PC-9 (cell line): ENCODE data around the gene PRXL2A. TPM values are rescaled to one million over a fixed set of nuclear protein-coding genes. Genes with fewer than 3 reads are reported as not detected.

ENCODE experiments used
- BruUV-seq: library from RNA; stranded (reverse); fragments of 400-500 nt; replicated peaks from 2 replicates; lab custom pipeline; 2021; lab: Mats Ljungman, UMichigan
- CTCF ChIA-PET: fragments of 300-600 bp; sonication (Branson Sonifier 250); formaldehyde crosslinking; loops from one replicate; lab custom pipeline; 2022; ENCODE audit warnings: antibody characterized with exemption; lab: Charles Lee
- POLR2A ChIA-PET: fragments of 300-600 bp; sonication (Branson Sonifier 250); formaldehyde crosslinking; loops from one replicate; lab custom pipeline; 2022; ENCODE audit warnings: antibody characterized with exemption; ENCODE audit not compliant: unreplicated experiment; lab: Charles Lee
- DNase-seq, 2 experiments: peaks; one replicate each; pipeline versions ENCODE4 v3.0.0 to v3.0.0-alpha.2; 2015 to 2022; ENCODE audit warnings: mixed read lengths in 1 of 2
- H2AFZ ChIP-seq: fragments of 200-600 bp; sonication (generic); 2 replicates; pipeline ENCODE4 v1.8.1; 2017; ENCODE audit warnings: antibody characterized with exemption
- H3F3A ChIP-seq: fragments of 200-600 bp; sonication (generic); 2 replicates; pipeline ENCODE4 v1.8.1; 2017; ENCODE audit warnings: antibody characterized with exemption, mild to moderate bottlenecking, low read depth; ENCODE audit not compliant: insufficient read depth
- H3K27ac ChIP-seq: fragments of 200-600 bp; sonication (generic); 2 replicates; pipeline ENCODE4 v1.6.1; 2016; ENCODE audit warnings: mixed run types
- H3K27me3 ChIP-seq: fragments of 200-600 bp; sonication (generic); 2 replicates; pipeline ENCODE4 v1.6.1; 2016; ENCODE audit warnings: low read depth, mixed run types; ENCODE audit not compliant: insufficient read depth
- H3K36me3 ChIP-seq: fragments of 200-600 bp; sonication (generic); 2 replicates; pipeline ENCODE4 v1.6.1; 2016; ENCODE audit warnings: low read depth, mixed run types
- H3K4me1 ChIP-seq: fragments of 200-600 bp; sonication (generic); replicated peaks from 2 replicates; pipeline ENCODE4 v1.6.1; 2016; ENCODE audit warnings: mixed run types; ENCODE audit not compliant: insufficient read depth
- H3K4me2 ChIP-seq: fragments of 200-600 bp; sonication (generic); 2 replicates; pipeline ENCODE4 v1.6.1; 2017; ENCODE audit warnings: mixed run types
- H3K4me3 ChIP-seq: fragments of 200-600 bp; sonication (generic); 2 replicates; pipeline ENCODE4 v1.6.1; 2016; ENCODE audit warnings: mixed run types
- H3K79me2 ChIP-seq: fragments of 200-600 bp; sonication (generic); 2 replicates; pipeline ENCODE4 v1.6.1; 2017; ENCODE audit warnings: low read depth, mixed run types
- H3K9me2 ChIP-seq: fragments of 200-600 bp; sonication (generic); 2 replicates; pipeline ENCODE4 v1.8.1; 2017; ENCODE audit warnings: mild to moderate bottlenecking; ENCODE audit not compliant: insufficient read depth
- H3K9me3 ChIP-seq: fragments of 200-600 bp; sonication (generic); 2 replicates; pipeline ENCODE4 v1.8.1; 2016; ENCODE audit warnings: low read depth; ENCODE audit not compliant: insufficient read depth
- H4K20me1 ChIP-seq: fragments of 200-600 bp; sonication (generic); 2 replicates; pipeline ENCODE4 v1.8.1; 2017; ENCODE audit not compliant: insufficient read depth
- EZH2 ChIP-seq: fragments of 200-600 bp; sonication (generic); IDR thresholded peaks from 2 replicates; pipeline ENCODE4 v1.8.0; 2017; ENCODE audit warnings: antibody characterized with exemption, low read depth
- intact Hi-C: fragments of 100-400 bp; cut with micrococcal nuclease; formaldehyde crosslinking; loops from one replicate; pipeline ENCODE4 v1.10.0; 2022; ENCODE audit not compliant: unreplicated experiment
- total RNA-seq: library from RNA; stranded (reverse); gene quantifications from 2 replicates; pipeline ENCODE4 v1.2.3, GENCODE V29; 2021
- TF ChIP-seq, protein P1 (sequence below): fragments of 200-600 bp; sonication (generic); conservative IDR thresholded peaks from 2 replicates; pipeline ENCODE4 v1.6.1; 2017; ENCODE audit warnings: mixed run types, antibody characterized with exemption, mild to moderate bottlenecking, moderate library complexity

Gene PRXL2A
- total RNA-seq, 1 experiment from 2014 or later: 88.7 TPM

DNA sequence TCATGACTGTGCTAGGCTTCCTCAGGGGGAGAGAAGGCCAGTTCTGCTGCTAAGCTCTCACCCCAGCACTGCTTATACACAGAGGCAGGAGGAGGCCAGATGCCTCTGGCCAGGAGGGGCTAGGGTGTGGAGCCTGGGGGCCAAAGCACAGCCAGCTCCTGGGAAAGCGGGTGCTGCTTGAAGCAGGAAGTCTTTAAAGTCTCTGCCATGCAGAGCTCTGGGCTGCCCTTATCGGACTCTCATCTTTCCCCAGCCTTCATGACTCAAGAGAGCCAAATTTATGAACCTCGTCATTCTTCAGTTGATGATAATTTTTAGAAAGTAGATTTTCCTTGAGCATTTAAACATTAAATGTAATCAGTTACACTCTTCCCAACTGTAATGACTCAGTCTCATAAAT lies 34.5 kb downstream of the PRXL2A start:
- Histone ChIP-seq H3K4me2 (no peak overlapping the region), H3K9me2 (no peaks in the 10 kb centered on the region), H3K27ac (no peak overlapping the region), H3K4me3 (no peak overlapping the region), H3K79me2 (no peaks in the 10 kb centered on the region), H3K27me3 (no peaks in the 10 kb centered on the region), H3K4me1 (peaks cover 36% of the 10 kb centered on the region), H3K9me3 (no peaks in the 10 kb centered on the region), H4K20me1 (no peaks in the 10 kb centered on the region), H2AFZ (no peak overlapping the region), H3K36me3 (no peaks in the 10 kb centered on the region), H3F3A (peaks cover 16% of the 10 kb centered on the region; the same call in 1 of the 2 replicates)
- POLR2A ChIA-PET: no interaction called here
- DNase-seq: no peak
- CTCF ChIA-PET: interaction anchor here (1.7 to 4.5 kb wide), 2 partner anchors 13 to 63 kb away, joined by 14 to 46 read pairs; no protein-coding TSS in a partner anchor
- intact Hi-C loops: loop anchor here (5.0 kb wide), 3 partner anchors 154 to 254 kb away; no protein-coding TSS in a partner anchor
- TF ChIP-seq, protein P1, sequence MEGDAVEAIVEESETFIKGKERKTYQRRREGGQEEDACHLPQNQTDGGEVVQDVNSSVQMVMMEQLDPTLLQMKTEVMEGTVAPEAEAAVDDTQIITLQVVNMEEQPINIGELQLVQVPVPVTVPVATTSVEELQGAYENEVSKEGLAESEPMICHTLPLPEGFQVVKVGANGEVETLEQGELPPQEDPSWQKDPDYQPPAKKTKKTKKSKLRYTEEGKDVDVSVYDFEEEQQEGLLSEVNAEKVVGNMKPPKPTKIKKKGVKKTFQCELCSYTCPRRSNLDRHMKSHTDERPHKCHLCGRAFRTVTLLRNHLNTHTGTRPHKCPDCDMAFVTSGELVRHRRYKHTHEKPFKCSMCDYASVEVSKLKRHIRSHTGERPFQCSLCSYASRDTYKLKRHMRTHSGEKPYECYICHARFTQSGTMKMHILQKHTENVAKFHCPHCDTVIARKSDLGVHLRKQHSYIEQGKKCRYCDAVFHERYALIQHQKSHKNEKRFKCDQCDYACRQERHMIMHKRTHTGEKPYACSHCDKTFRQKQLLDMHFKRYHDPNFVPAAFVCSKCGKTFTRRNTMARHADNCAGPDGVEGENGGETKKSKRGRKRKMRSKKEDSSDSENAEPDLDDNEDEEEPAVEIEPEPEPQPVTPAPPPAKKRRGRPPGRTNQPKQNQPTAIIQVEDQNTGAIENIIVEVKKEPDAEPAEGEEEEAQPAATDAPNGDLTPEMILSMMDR: no peak
- TF ChIP-seq EZH2: no peak
- no TSS peak for BruUV-seq

DNA sequence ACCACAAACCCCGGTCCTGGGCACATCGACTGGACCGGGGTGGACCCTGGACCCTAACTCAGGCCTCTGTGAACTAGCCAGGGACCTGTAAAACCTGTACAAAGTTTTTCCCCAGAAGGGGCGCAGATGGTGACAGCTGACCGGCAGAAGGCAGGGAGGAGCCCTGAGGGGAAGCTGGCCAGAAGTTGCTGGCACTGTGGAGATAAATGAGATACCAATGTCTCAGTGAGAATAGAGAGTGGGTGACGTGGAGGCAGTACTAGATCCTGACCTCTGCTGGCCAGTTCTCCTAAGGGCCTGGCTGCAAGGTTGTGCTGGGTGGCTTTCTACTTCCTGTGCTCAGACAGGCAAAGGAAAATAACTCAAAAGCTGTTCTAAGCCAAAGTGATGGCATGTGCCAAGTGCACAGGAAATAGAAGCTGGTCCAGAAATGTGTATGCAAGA lies 35.2 kb downstream of the PRXL2A start:
- Histone ChIP-seq H3K27me3 (no peaks in the 10 kb centered on the region), H3K79me2 (no peaks in the 10 kb centered on the region), H3K4me2 (0 out of 2 replicates have a peak overlapping the region, but pooled peaks have one; percentile 4), H3K9me2 (no peaks in the 10 kb centered on the region), H3K4me1 (peaks cover 29% of the 10 kb centered on the region), H2AFZ (no peak overlapping the region), H3K27ac (no peak overlapping the region), H4K20me1 (no peaks in the 10 kb centered on the region), H3K36me3 (no peaks in the 10 kb centered on the region), H3F3A (peaks cover 15% of the 10 kb centered on the region; the same call in 1 of the 2 replicates), H3K4me3 (no peak overlapping the region), H3K9me3 (no peaks in the 10 kb centered on the region)
- BruUV-seq: no TSS peak
- CTCF ChIA-PET: interaction anchor here (0.5 to 4.5 kb wide), 6 partner anchors 10 to 62 kb away, joined by 3 to 46 read pairs (median 6); partner anchors contain the start of gene PRXL2A
- DNase-seq: no peak
- intact Hi-C loops: loop anchor here (5.0 kb wide), 3 partner anchors 154 to 254 kb away; no protein-coding TSS in a partner anchor
- TF ChIP-seq, protein P1: peak; percentile 54
- TF ChIP-seq EZH2: no peak
- POLR2A ChIA-PET: interaction anchor here (1.0 kb wide), 1 partner anchor 17 kb away, joined by 4 read pairs; no protein-coding TSS in a partner anchor

DNA sequence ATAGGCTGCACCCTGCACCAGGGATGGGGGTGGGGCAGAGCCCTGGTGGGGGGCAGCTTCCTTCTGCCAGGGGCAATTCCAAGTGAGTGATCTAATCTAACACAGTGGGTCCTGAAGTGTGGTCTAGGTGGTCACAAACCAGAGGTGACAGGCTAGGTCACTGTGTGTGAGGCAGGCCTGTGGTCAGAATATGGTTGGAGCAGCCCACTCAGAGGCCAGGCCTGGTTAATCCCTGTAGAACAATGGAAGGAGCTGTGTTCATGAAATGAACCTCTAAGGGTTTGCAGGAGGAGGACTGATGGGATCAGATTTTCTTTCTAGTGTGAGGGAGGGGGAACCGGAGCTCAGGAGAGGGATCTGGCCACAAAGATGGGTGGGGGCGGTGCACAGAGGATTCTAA lies 35.8 kb downstream of the PRXL2A start:
- DNase-seq: no peak
- Histone ChIP-seq H4K20me1 (no peaks in the 10 kb centered on the region), H2AFZ (no peak overlapping the region), H3K36me3 (no peaks in the 10 kb centered on the region), H3K4me2 (peak overlapping the region; percentile 10; the same call in 1 of the 2 replicates), H3K27me3 (no peaks in the 10 kb centered on the region), H3K4me1 (peaks cover 23% of the 10 kb centered on the region), H3K79me2 (no peaks in the 10 kb centered on the region), H3K4me3 (no peak overlapping the region), H3K27ac (no peak overlapping the region), H3K9me2 (no peaks in the 10 kb centered on the region), H3F3A (peaks cover 15% of the 10 kb centered on the region; the same call in 1 of the 2 replicates), H3K9me3 (no peaks in the 10 kb centered on the region)
- BruUV-seq: no TSS peak
- intact Hi-C loops: loop anchor here (1.0 to 5.0 kb wide), 7 partner anchors 61 to 253 kb away; no protein-coding TSS in a partner anchor
- ChIA-PET POLR2A (interaction anchor here (1.0 kb wide), 1 partner anchor 17 kb away, joined by 4 read pairs; no protein-coding TSS in a partner anchor), CTCF (interaction anchor here (0.5 to 4.5 kb wide), 12 partner anchors 9 to 92 kb away, joined by 3 to 46 read pairs (median 5); partner anchors contain the start of gene PRXL2A)
- TF ChIP-seq, protein P1: no peak
- no peak for TF ChIP-seq EZH2
